Neural cell (in vitro differentiated cells): ENCODE measurements around the gene PBX1. TPM values are rescaled to one million over a fixed set of nuclear protein-coding genes. Genes with fewer than 3 reads are reported as not detected.

Experiments
- H2AFZ ChIP-seq: fragments of 200-600, 300-800 bp; sonication (generic), shearing (Covaris generic); 2 replicates; pipeline ENCODE4 v1.6.0; 2014; ENCODE audit warnings: low read depth, mild to moderate bottlenecking, antibody characterized with exemption, low read length, moderate library complexity
- H3F3A ChIP-seq: fragments of 200-600 bp; shearing (Covaris generic); 2 replicates; pipeline ENCODE4 v1.6.1; 2016; ENCODE audit warnings: mild to moderate bottlenecking, moderate library complexity, mixed read lengths, antibody characterized with exemption, low read length; ENCODE audit not compliant: insufficient read depth, poor library complexity, severe bottlenecking
- H3K27ac ChIP-seq: fragments of 200-600, 300-800 bp; sonication (generic), shearing (Covaris generic); 2 replicates; pipeline ENCODE4 v1.5.1; 2014; ENCODE audit warnings: mild to moderate bottlenecking, low read length, moderate library complexity
- H3K27me3 ChIP-seq: fragments of 300-800, 200-600 bp; sonication (generic), shearing (Covaris generic); 2 replicates; pipeline ENCODE4 v1.6.0; 2014; ENCODE audit warnings: mild to moderate bottlenecking, low read depth, low read length, moderate library complexity; ENCODE audit not compliant: insufficient read depth
- H3K36me3 ChIP-seq: fragments of 300-800, 200-600 bp; sonication (generic), shearing (Covaris generic); 2 replicates; pipeline ENCODE4 v1.5.1; 2014; ENCODE audit warnings: mild to moderate bottlenecking, antibody characterized with exemption, low read length, moderate library complexity; ENCODE audit not compliant: insufficient read depth
- H3K4me2 ChIP-seq: fragments of 300-800, 200-600 bp; sonication (generic), shearing (Covaris generic); 2 replicates; pipeline ENCODE4 v1.6.0; 2014; ENCODE audit warnings: mild to moderate bottlenecking, low read length
- H3K4me3 ChIP-seq: fragments of 300-800, 200-600 bp; sonication (generic), shearing (Covaris generic); 2 replicates; pipeline ENCODE4 v1.5.1; 2014; ENCODE audit warnings: mild to moderate bottlenecking, low read length, moderate library complexity
- H3K79me2 ChIP-seq: fragments of 200-600 bp; shearing (Covaris generic); replicated peaks from 2 replicates; pipeline ENCODE4 v1.6.0; 2014; ENCODE audit warnings: mild to moderate bottlenecking, low read length, moderate library complexity; ENCODE audit not compliant: insufficient read depth
- H3K9ac ChIP-seq: fragments of 300-800, 200-600 bp; sonication (generic), shearing (Covaris generic); 2 replicates; pipeline ENCODE4 v1.6.1; 2016; ENCODE audit warnings: mild to moderate bottlenecking, low read length, mixed read lengths
- H3K9me2 ChIP-seq: fragments of 200-600 bp; shearing (Covaris generic); 2 replicates; pipeline ENCODE4 v1.6.1; 2016; ENCODE audit warnings: mild to moderate bottlenecking, low read length, mixed read lengths; ENCODE audit not compliant: insufficient read depth
- H3K9me3 ChIP-seq: fragments of 200-600, 300-800 bp; sonication (generic), shearing (Covaris generic); 2 replicates; pipeline ENCODE4 v1.6.1; 2016; ENCODE audit warnings: mild to moderate bottlenecking, mixed run types, low read length, moderate library complexity, mixed read lengths
- H4K20me1 ChIP-seq: fragments of 200-600 bp; shearing (Covaris generic); 2 replicates; pipeline ENCODE4 v1.6.1; 2016; ENCODE audit warnings: mild to moderate bottlenecking, mixed run types; ENCODE audit not compliant: insufficient read depth
- EP300 ChIP-seq: fragments of 450-650 bp; conservative IDR thresholded peaks from 2 replicates; pipeline ENCODE4 v1.6.1; 2014; ENCODE audit warnings: antibody characterized with exemption, mild to moderate bottlenecking, moderate library complexity; ENCODE audit not compliant: poor library complexity, severe bottlenecking
- EZH2 ChIP-seq: fragments of 200-600, 300-800 bp; shearing (Covaris generic), sonication (generic); IDR thresholded peaks from 2 replicates; pipeline ENCODE4 v1.6.1; 2014; ENCODE audit warnings: antibody characterized with exemption, low read length, borderline replicate concordance, mild to moderate bottlenecking; ENCODE audit not compliant: insufficient read depth, poor library complexity, severe bottlenecking
- MXI1 ChIP-seq: fragments of 450-650 bp; conservative IDR thresholded peaks from 2 replicates; pipeline ENCODE4 v1.6.1; 2014; ENCODE audit warnings: antibody characterized with exemption, mild to moderate bottlenecking; ENCODE audit not compliant: poor library complexity, severe bottlenecking
- POLR2AphosphoS5 ChIP-seq: IDR thresholded peaks from 2 replicates; pipeline ENCODE4 v1.6.1; 2012
- RAD21 ChIP-seq: fragments of 450-650 bp; conservative IDR thresholded peaks from 2 replicates; pipeline ENCODE4 v1.6.1; 2014; ENCODE audit warnings: antibody characterized with exemption, mild to moderate bottlenecking, moderate library complexity
- SMC3 ChIP-seq: fragments of 450-650 bp; conservative IDR thresholded peaks from 2 replicates; pipeline ENCODE4 v1.6.1; 2014; ENCODE audit warnings: antibody characterized with exemption, mild to moderate bottlenecking, moderate library complexity; ENCODE audit not compliant: poor library complexity
- TAF1 ChIP-seq: IDR thresholded peaks from 2 replicates; pipeline ENCODE4 v1.6.1; 2012; ENCODE audit warnings: low read depth
- polyA plus RNA-seq: library from polyadenylated mRNA; depleted of rRNA; stranded (reverse); fragments of >200 nt; gene quantifications from 2 replicates; pipeline ENCODE4 v1.2.3, GENCODE V29; 2014
- TF ChIP-seq, protein P1 (sequence below): IDR thresholded peaks from 2 replicates; pipeline ENCODE4 v1.6.1; 2012; ENCODE audit warnings: borderline replicate concordance
- TF ChIP-seq, protein P2 (sequence below): fragments of 450-650 bp; IDR thresholded peaks from 2 replicates; pipeline ENCODE4 v1.5.1; 2014; ENCODE audit warnings: antibody characterized with exemption, mild to moderate bottlenecking, moderate library complexity; ENCODE audit not compliant: poor library complexity, severe bottlenecking

The PBX1 gene
- polyA plus RNA-seq, 1 donor from 2014 or later, result 42.4 TPM

DNA sequence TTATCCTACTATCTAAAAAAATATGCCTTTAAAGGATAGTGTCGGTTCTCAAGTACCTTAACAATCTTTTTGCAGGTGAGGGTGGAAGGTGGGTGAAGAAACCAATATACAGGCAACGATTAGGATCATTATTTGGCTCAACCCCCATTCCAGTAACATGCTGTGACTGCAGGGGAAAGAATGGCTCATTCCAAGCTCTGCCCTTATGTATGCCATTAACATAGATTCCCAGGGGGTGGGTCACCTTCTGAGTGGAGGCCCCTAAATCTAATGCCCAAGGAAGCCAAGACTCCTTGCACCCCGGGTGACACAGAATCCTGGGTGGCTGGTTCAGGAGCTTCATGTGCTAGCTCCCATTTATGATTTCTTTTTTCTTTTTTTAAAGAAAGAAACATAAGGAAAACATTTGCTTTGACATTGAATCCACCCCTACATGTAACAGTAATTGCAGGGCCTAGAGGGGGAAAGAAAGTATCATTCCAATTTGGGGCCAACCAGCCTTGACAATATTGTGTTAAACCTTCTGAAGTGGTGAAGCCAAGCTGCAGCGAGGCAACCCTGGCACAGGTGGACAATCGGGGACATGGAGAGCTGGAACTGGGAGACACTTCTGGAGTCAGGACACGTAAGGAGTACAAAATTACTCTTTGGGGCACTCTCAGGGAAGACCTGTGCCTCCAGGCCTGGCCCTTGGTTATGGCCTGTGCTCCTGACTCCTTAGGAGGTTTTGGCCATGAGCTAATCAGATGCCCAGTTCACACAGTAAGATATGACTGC lies 200.3 kb downstream of the PBX1 start:
- peaks cover 76% of the 10 kb centered on the region for H3K79me2 ChIP-seq
- H3K4me2 ChIP-seq, result no peak overlapping the region
- H3K9ac ChIP-seq, result no peak overlapping the region
- no peaks in the 10 kb centered on the region for H3K9me3 ChIP-seq
- H2AFZ ChIP-seq, result no peak overlapping the region
- no peak overlapping the region for H3K4me3 ChIP-seq
- no peaks in the 10 kb centered on the region for H3K36me3 ChIP-seq
- no peaks in the 10 kb centered on the region for H3F3A ChIP-seq
- H4K20me1 ChIP-seq, result no peaks in the 10 kb centered on the region
- no peaks in the 10 kb centered on the region for H3K27me3 ChIP-seq
- no peak for TF ChIP-seq EP300
- TF ChIP-seq, protein P1, sequence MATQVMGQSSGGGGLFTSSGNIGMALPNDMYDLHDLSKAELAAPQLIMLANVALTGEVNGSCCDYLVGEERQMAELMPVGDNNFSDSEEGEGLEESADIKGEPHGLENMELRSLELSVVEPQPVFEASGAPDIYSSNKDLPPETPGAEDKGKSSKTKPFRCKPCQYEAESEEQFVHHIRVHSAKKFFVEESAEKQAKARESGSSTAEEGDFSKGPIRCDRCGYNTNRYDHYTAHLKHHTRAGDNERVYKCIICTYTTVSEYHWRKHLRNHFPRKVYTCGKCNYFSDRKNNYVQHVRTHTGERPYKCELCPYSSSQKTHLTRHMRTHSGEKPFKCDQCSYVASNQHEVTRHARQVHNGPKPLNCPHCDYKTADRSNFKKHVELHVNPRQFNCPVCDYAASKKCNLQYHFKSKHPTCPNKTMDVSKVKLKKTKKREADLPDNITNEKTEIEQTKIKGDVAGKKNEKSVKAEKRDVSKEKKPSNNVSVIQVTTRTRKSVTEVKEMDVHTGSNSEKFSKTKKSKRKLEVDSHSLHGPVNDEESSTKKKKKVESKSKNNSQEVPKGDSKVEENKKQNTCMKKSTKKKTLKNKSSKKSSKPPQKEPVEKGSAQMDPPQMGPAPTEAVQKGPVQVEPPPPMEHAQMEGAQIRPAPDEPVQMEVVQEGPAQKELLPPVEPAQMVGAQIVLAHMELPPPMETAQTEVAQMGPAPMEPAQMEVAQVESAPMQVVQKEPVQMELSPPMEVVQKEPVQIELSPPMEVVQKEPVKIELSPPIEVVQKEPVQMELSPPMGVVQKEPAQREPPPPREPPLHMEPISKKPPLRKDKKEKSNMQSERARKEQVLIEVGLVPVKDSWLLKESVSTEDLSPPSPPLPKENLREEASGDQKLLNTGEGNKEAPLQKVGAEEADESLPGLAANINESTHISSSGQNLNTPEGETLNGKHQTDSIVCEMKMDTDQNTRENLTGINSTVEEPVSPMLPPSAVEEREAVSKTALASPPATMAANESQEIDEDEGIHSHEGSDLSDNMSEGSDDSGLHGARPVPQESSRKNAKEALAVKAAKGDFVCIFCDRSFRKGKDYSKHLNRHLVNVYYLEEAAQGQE, result no peak
- TF ChIP-seq EZH2, result no peak
- TF ChIP-seq, protein P2, sequence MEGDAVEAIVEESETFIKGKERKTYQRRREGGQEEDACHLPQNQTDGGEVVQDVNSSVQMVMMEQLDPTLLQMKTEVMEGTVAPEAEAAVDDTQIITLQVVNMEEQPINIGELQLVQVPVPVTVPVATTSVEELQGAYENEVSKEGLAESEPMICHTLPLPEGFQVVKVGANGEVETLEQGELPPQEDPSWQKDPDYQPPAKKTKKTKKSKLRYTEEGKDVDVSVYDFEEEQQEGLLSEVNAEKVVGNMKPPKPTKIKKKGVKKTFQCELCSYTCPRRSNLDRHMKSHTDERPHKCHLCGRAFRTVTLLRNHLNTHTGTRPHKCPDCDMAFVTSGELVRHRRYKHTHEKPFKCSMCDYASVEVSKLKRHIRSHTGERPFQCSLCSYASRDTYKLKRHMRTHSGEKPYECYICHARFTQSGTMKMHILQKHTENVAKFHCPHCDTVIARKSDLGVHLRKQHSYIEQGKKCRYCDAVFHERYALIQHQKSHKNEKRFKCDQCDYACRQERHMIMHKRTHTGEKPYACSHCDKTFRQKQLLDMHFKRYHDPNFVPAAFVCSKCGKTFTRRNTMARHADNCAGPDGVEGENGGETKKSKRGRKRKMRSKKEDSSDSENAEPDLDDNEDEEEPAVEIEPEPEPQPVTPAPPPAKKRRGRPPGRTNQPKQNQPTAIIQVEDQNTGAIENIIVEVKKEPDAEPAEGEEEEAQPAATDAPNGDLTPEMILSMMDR, result no peak
- no peak for TF ChIP-seq TAF1
- no peak for TF ChIP-seq POLR2AphosphoS5
- TF ChIP-seq MXI1, result no peak
- TF ChIP-seq RAD21, result no peak
- no peak for TF ChIP-seq SMC3
- no peaks in the 10 kb centered on the region for H3K9me2 ChIP-seq
- H3K27ac ChIP-seq, result no peak overlapping the region

DNA sequence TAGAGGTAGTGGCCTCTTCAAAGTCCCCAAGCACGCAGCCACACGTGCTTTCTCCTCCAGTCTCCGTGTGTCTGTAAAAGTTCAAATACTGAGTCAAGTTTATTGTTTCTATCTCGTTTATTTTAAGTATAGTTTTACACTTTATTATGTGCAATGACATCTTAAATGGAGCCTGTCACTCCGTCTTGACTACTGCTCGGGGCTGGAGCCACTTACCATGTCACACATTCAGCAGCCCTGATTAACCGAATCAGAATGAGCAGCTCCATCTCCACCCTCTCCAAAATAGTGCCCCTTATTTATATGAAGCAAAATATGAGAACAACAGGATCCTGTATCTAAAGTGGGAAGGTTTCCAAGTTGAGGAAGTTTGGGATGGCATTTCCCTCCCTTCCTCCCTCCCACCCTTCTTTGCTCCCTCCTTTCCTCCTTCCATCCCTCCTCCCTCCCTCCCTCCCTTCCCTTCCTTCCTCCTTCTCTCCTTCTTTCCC lies 201.0 kb downstream of the PBX1 start:
- H3K9ac ChIP-seq, result no peak overlapping the region
- no peaks in the 10 kb centered on the region for H3K36me3 ChIP-seq
- peak; percentile 44 for TF ChIP-seq POLR2AphosphoS5
- no peak for TF ChIP-seq TAF1
- H4K20me1 ChIP-seq, result no peaks in the 10 kb centered on the region
- no peak overlapping the region for H3K27ac ChIP-seq
- no peaks in the 10 kb centered on the region for H3K27me3 ChIP-seq
- H3K9me2 ChIP-seq, result no peaks in the 10 kb centered on the region
- H2AFZ ChIP-seq, result no peak overlapping the region
- H3F3A ChIP-seq, result no peaks in the 10 kb centered on the region
- H3K4me2 ChIP-seq, result no peak overlapping the region
- peaks cover 78% of the 10 kb centered on the region for H3K79me2 ChIP-seq
- H3K9me3 ChIP-seq, result no peaks in the 10 kb centered on the region
- no peak overlapping the region for H3K4me3 ChIP-seq
